ENCODE data around the gene WNT3A.

Gene WNT3A

GRCh38 chr1:228036701-228037231 lies 30.0 kb downstream of the WNT3A start:
- no peak for DNase-seq (ENCODE audit: extremely low read depth, low read depth)
- TF ChIP-seq CTCF (IDR thresholded peaks at IDR 0.05; ENCODE audit: low read depth, low read length): no peak

- no peak for TF ChIP-seq CTCF (IDR thresholded peaks at IDR 0.05; ENCODE audit: low read depth, low read length)
- no peak for DNase-seq (ENCODE audit: extremely low read depth, low read depth)
Observed at GRCh38 chr1:228037401-228038386, 30.9 kb downstream of the WNT3A start.

GRCh38 chr1:228038387-228039005 lies 31.7 kb downstream of the WNT3A start:
- no peak for TF ChIP-seq CTCF (IDR thresholded peaks at IDR 0.05; ENCODE audit: low read depth, low read length)
- DNase-seq (ENCODE audit: extremely low read depth, low read depth): no peak

- DNase-seq (ENCODE audit: extremely low read depth, low read depth): no peak
- no peak for TF ChIP-seq CTCF (IDR thresholded peaks at IDR 0.05; ENCODE audit: low read depth, low read length)
Observed at GRCh38 chr1:228039006-228039903, 32.5 kb downstream of the WNT3A start.

GRCh38 chr1:228039986-228040385 lies 33.2 kb downstream of the WNT3A start:
- no peak for DNase-seq (ENCODE audit: extremely low read depth, low read depth)
- no peak for TF ChIP-seq CTCF (IDR thresholded peaks at IDR 0.05; ENCODE audit: low read depth, low read length)

GRCh38 chr1:228041316-228041715 lies 34.5 kb downstream of the WNT3A start:
- no peak for DNase-seq (ENCODE audit: extremely low read depth, low read depth)
- no peak for TF ChIP-seq CTCF (IDR thresholded peaks at IDR 0.05; ENCODE audit: low read depth, low read length)
